SJCRH30 (cell line): ENCODE measurements around the gene TSKS. TPM values are rescaled to one million over a fixed set of nuclear protein-coding genes. Genes with fewer than 3 reads are reported as not detected.

Source experiments
- DNase-seq, 2 experiments: peaks; one replicate each; pipeline ENCODE4 v3.0.0-alpha.2; 2015 to 2020
- H3K27ac ChIP-seq: fragments of 250-450 bp; sonication (Bioruptor Pico); 2 replicates; pipeline ENCODE4 v1.5.1; 2020; ENCODE audit warnings: mild to moderate bottlenecking, moderate library complexity
- H3K27me3 ChIP-seq: fragments of 250-450 bp; sonication (Bioruptor Pico); 2 replicates; pipeline ENCODE4 v1.5.1; 2020; ENCODE audit warnings: mild to moderate bottlenecking, moderate library complexity
- H3K36me3 ChIP-seq: fragments of 250-450 bp; sonication (Bioruptor Pico); 2 replicates; pipeline ENCODE4 v1.5.1; 2020; ENCODE audit warnings: mild to moderate bottlenecking, moderate library complexity
- H3K4me1 ChIP-seq: fragments of 250-450 bp; sonication (Bioruptor Pico); 2 replicates; pipeline ENCODE4 v1.5.1; 2020; ENCODE audit warnings: mild to moderate bottlenecking, moderate library complexity
- H3K4me3 ChIP-seq: fragments of 250-450 bp; sonication (Bioruptor Pico); 2 replicates; pipeline ENCODE4 v1.5.1; 2020; ENCODE audit warnings: mild to moderate bottlenecking, moderate library complexity
- H3K9me3 ChIP-seq: fragments of 250-450 bp; sonication (Bioruptor Pico); replicated peaks from 2 replicates; pipeline ENCODE4 v1.5.1; 2020; ENCODE audit warnings: mild to moderate bottlenecking, moderate library complexity
- total RNA-seq: library from RNA; depleted of rRNA; stranded (reverse); fragments of >200 nt; shearing (Covaris generic); gene quantifications from 2 replicates; pipeline ENCODE4 v1.2.3, GENCODE V29; 2014

Gene TSKS
- total RNA-seq, 1 experiment from 2014 or later = not detected

GRCh38 chr19:49801966-49802661, 39.0 kb upstream of the TSKS start:
- Histone ChIP-seq H3K9me3 (no peaks in the 10 kb centered on the region), H3K27me3 (no peaks in the 10 kb centered on the region), H3K36me3 (peaks cover 57% of the 10 kb centered on the region), H3K4me3 (no peak overlapping the region), H3K4me1 (no peaks in the 10 kb centered on the region), H3K27ac (no peak overlapping the region)
- peak; percentile 55 to 59 for DNase-seq

- no peak for DNase-seq
- Histone ChIP-seq H3K4me1 (no peaks in the 10 kb centered on the region), H3K27me3 (no peaks in the 10 kb centered on the region), H3K9me3 (no peaks in the 10 kb centered on the region), H3K36me3 (peaks cover 63% of the 10 kb centered on the region), H3K4me3 (no peak overlapping the region), H3K27ac (no peak overlapping the region)
These were observed 38.3 kb upstream of the TSKS start for GRCh38 chr19:49801401-49801888.

- Histone ChIP-seq H3K36me3 (peaks cover 64% of the 10 kb centered on the region), H3K4me1 (no peaks in the 10 kb centered on the region), H3K27ac (no peak overlapping the region), H3K9me3 (no peaks in the 10 kb centered on the region), H3K27me3 (no peaks in the 10 kb centered on the region), H3K4me3 (no peak overlapping the region)
- no peak for DNase-seq
These were observed 37.7 kb upstream of the TSKS start for GRCh38 chr19:49800771-49801170.

- Histone ChIP-seq H3K27ac (no peak overlapping the region), H3K4me1 (no peaks in the 10 kb centered on the region), H3K27me3 (no peaks in the 10 kb centered on the region), H3K4me3 (no peak overlapping the region), H3K9me3 (no peaks in the 10 kb centered on the region), H3K36me3 (peaks cover 63% of the 10 kb centered on the region)
- no peak for DNase-seq
These were observed 36.8 kb upstream of the TSKS start for GRCh38 chr19:49799798-49800376.

GRCh38 chr19:49799271-49799797, 36.2 kb upstream of the TSKS start:
- DNase-seq = no peak
- H3K27me3 ChIP-seq = no peaks in the 10 kb centered on the region
- H3K4me3 ChIP-seq = no peak overlapping the region
- H3K36me3 ChIP-seq = peaks cover 64% of the 10 kb centered on the region
- no peak overlapping the region for H3K27ac ChIP-seq
- no peaks in the 10 kb centered on the region for H3K9me3 ChIP-seq
- no peaks in the 10 kb centered on the region for H3K4me1 ChIP-seq

- Histone ChIP-seq H3K27ac (no peak overlapping the region), H3K27me3 (no peaks in the 10 kb centered on the region), H3K36me3 (peaks cover 63% of the 10 kb centered on the region), H3K9me3 (no peaks in the 10 kb centered on the region), H3K4me1 (no peaks in the 10 kb centered on the region), H3K4me3 (no peak overlapping the region)
- DNase-seq = no peak
These were observed 35.5 kb upstream of the TSKS start for GRCh38 chr19:49798574-49798973.

GRCh38 chr19:49795615-49796014, 32.5 kb upstream of the TSKS start:
- Histone ChIP-seq H3K27ac (no peak overlapping the region), H3K36me3 (peaks cover 55% of the 10 kb centered on the region), H3K27me3 (no peaks in the 10 kb centered on the region), H3K4me3 (no peak overlapping the region), H3K9me3 (no peaks in the 10 kb centered on the region), H3K4me1 (no peaks in the 10 kb centered on the region)
- DNase-seq = no peak

- no peaks in the 10 kb centered on the region for H3K9me3 ChIP-seq
- no peak for DNase-seq
- no peak overlapping the region for H3K27ac ChIP-seq
- no peaks in the 10 kb centered on the region for H3K4me1 ChIP-seq
- H3K27me3 ChIP-seq = no peaks in the 10 kb centered on the region
- no peak overlapping the region for H3K4me3 ChIP-seq
- H3K36me3 ChIP-seq = peaks cover 43% of the 10 kb centered on the region
These were observed 30.4 kb upstream of the TSKS start for GRCh38 chr19:49793561-49793840.

GRCh38 chr19:49792829-49793560, 29.9 kb upstream of the TSKS start:
- DNase-seq = no peak
- no peaks in the 10 kb centered on the region for H3K9me3 ChIP-seq
- no peaks in the 10 kb centered on the region for H3K4me1 ChIP-seq
- no peaks in the 10 kb centered on the region for H3K27me3 ChIP-seq
- H3K27ac ChIP-seq = no peak overlapping the region
- H3K4me3 ChIP-seq = no peak overlapping the region
- H3K36me3 ChIP-seq = peaks cover 44% of the 10 kb centered on the region

- peaks cover 41% of the 10 kb centered on the region for H3K36me3 ChIP-seq
- no peaks in the 10 kb centered on the region for H3K27me3 ChIP-seq
- DNase-seq = no peak
- no peak overlapping the region for H3K4me3 ChIP-seq
- H3K27ac ChIP-seq = no peak overlapping the region
- H3K9me3 ChIP-seq = no peaks in the 10 kb centered on the region
- H3K4me1 ChIP-seq = no peaks in the 10 kb centered on the region
These were observed 28.8 kb upstream of the TSKS start for GRCh38 chr19:49791776-49792445.

GRCh38 chr19:49790866-49791265, 27.8 kb upstream of the TSKS start:
- Histone ChIP-seq H3K27me3 (no peaks in the 10 kb centered on the region), H3K4me3 (no peak overlapping the region), H3K4me1 (peaks cover 3% of the 10 kb centered on the region; the same call in 1 of the 2 replicates), H3K36me3 (peaks cover 30% of the 10 kb centered on the region), H3K9me3 (no peaks in the 10 kb centered on the region), H3K27ac (no peak overlapping the region)
- no peak for DNase-seq

- Histone ChIP-seq H3K9me3 (no peaks in the 10 kb centered on the region), H3K27ac (no peak overlapping the region), H3K4me3 (no peak overlapping the region), H3K27me3 (no peaks in the 10 kb centered on the region), H3K4me1 (peaks cover 3% of the 10 kb centered on the region; the same call in 1 of the 2 replicates), H3K36me3 (peaks cover 16% of the 10 kb centered on the region; the same call in 1 of the 2 replicates)
- no peak for DNase-seq
These were observed 25.8 kb upstream of the TSKS start for GRCh38 chr19:49788857-49789256.

- H3K4me1 ChIP-seq = peaks cover 3% of the 10 kb centered on the region; the same call in 1 of the 2 replicates
- no peak overlapping the region for H3K27ac ChIP-seq
- no peaks in the 10 kb centered on the region for H3K9me3 ChIP-seq
- H3K36me3 ChIP-seq = peaks cover 15% of the 10 kb centered on the region
- H3K27me3 ChIP-seq = no peaks in the 10 kb centered on the region
- H3K4me3 ChIP-seq = no peak overlapping the region
- no peak for DNase-seq
These were observed 24.6 kb upstream of the TSKS start for GRCh38 chr19:49787746-49788145.

- Histone ChIP-seq H3K4me3 (no peak overlapping the region), H3K36me3 (peaks cover 21% of the 10 kb centered on the region), H3K27me3 (no peaks in the 10 kb centered on the region), H3K4me1 (peaks cover 3% of the 10 kb centered on the region; the same call in 1 of the 2 replicates), H3K9me3 (no peaks in the 10 kb centered on the region), H3K27ac (no peak overlapping the region)
- peak; percentile 24 to 43 for DNase-seq
These were observed 23.3 kb upstream of the TSKS start for GRCh38 chr19:49786376-49786820.
